Hippocampal formation (tissue), 2 donors: ENCODE results near the gene PTPRM.

Experiments
- DNase-seq, 2 donors: peaks; one replicate each; lab custom pipeline; 2025; lab: John Stamatoyannopoulos, UW

Gene PTPRM

GRCh38 chr18:8361941-8362471 is 794.9 kb downstream of the PTPRM start:
- no peak for DNase-seq

DNA sequence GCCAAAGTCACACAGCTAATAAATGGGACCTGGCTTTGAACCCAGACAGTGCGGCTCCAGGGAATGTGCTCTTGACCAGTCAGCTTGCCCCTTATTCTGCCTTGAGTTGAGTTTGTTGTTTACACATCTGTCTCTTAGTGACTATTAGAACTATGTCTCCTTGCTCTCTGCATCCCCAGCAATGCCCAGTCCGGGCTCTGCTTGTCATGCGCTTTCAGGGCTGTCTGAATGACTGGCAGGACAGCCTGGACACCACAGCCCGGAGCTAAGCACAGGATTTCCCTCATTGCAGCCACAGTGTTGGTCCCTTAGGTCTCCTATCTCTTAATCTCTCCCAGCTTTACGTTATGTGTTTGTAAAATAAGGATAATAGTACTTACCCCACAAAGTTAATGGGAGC is 795.7 kb downstream of the PTPRM start:
- DNase-seq, result no peak

DNA sequence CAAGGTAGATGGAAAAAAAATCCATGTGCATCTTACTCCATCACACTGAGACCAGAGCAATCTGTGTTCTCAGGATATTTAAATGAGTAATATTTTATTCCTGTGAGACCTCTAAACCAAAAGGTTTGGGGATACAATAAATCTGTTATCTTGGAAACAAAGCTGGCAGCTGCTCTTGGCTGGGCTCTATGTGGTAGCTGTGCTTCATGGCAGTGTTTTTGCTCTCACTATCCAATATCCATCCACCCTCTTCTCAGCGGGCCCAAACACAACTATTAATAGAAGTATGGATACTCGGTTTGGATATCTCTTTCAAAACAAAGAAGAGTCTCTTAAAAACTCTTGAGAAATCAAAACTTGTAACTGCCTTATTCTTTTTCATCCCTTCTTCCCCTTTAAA is 797.3 kb downstream of the PTPRM start:
- DNase-seq, result no peak

DNA sequence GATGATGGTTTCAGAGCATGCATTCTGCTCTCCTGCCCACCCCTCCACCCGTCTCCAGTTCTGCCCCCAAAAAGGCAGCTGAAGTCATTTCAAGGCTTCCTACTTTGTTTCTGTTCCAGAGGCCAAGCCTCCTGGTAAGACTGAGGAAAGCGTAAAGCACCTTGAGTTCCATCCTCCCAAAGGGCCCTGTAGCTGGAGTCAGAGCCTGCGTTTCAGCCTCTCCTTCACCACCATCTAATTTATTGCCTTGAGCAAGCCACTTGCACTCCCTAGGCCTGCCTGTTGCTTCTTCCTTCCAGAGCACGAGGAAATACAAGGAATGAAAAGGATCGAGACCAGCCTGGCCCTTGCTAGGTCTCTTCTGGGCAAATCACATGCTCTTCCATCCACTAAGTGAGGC is 797.9 kb downstream of the PTPRM start:
- no peak for DNase-seq

DNA sequence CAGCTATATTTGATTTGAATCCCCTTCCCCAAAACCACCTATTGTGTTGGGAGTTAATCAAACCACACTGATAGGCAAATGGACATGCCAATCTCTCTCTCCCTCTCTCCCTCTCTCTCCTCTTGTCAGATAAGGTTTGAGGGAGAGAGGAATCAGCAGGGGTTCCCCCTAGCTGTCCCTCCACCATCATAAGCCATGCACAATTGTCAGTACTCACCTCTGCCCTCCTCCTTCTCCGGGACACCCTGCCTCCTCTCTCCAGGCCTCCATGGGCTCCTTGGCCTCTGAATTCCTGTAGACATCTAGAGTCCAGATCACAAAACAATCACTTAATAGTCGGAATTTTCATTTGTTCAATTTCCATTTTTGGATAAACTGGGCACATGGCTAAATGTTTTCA is 798.4 kb downstream of the PTPRM start:
- DNase-seq, result no peak

DNA sequence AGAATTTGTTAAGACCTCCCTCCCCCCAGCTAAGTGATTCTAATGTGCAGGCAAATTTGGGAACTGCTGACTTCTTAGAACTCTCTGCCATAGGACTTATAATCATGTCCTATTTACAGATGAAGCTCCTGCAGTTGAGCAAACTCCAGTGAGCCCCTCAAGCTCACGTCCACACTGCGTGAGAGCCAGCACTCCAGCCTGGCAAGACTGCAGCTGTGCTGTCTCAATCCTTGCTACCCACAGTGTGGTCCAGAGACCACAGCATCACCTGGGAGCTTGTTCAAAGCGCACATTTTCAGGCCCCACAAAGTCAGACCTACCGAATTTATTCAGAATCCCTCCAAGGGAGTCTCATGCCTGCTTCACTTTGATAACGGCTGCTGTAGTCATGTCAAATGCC is 799.0 kb downstream of the PTPRM start:
- DNase-seq, result no peak

- no peak for DNase-seq
These were observed 799.5 kb downstream of the PTPRM start for GRCh38 chr18:8366656-8367055.

GRCh38 chr18:8367217-8367988 is 800.3 kb downstream of the PTPRM start:
- peak; percentile 10 to 44 for DNase-seq

- no peak for DNase-seq
These were observed 801.5 kb downstream of the PTPRM start for GRCh38 chr18:8368512-8369217.

DNA sequence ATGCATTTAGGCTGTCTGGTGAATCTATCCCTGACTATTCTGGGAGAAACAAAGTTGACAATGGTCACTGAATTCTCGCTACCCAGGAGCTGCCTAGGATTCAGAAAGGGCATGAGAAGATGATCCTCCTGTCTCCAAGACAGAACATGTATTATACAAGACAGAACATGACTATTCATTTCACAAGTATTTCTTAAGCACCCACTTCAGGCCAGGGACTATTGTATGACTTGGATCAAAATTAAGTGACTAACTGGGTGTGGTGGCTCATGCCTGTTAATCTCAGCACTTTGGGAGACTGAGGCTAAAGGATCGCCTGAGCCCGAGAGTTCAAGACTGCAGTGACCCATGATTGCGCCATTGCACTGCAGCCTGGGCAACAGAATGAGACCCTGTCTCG is 806.4 kb downstream of the PTPRM start:
- DNase-seq, result no peak

- DNase-seq, result no peak
These were observed 807.6 kb downstream of the PTPRM start for GRCh38 chr18:8374676-8375075.

DNA sequence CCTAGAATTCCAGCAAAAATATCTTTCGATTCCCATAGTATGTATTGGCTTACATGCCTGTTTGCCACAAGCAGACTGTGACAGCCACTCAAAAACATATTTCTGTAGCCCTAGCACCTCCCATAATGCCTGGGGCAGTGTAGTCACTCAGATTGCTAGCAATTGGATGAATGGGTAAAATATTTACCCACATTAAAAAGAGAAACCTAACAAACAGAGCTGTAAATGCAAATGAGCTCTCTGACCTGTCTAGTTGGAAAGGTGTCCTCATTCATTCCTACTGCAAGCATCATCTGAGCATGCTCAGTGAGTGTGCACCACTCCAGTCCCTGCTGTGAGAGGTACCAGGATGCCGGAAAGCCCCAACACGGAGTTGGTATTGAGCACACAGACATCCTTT is 808.1 kb downstream of the PTPRM start:
- DNase-seq, result no peak

DNA sequence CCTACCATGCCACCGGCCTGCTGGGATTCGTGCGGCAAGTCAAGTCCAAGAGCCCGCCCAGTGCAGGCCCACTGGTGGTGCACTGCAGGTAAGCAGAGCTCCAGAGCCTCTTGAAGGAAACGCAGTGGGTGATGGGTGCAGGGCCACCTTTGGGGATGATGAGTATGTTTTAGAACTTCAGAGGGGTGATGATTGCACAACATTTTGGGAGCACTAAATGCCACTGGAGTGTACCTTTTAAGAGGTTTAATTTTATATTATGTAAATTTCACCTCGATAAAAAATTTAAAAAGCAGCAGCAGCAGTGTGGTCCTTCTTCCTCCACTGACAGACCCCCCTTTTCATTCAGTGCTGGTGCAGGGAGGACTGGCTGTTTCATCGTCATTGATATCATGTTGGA is 809.0 kb downstream of the PTPRM start:
- DNase-seq, result no peak

- DNase-seq, result no peak
These were observed 812.2 kb downstream of the PTPRM start for GRCh38 chr18:8379187-8379941.

DNA sequence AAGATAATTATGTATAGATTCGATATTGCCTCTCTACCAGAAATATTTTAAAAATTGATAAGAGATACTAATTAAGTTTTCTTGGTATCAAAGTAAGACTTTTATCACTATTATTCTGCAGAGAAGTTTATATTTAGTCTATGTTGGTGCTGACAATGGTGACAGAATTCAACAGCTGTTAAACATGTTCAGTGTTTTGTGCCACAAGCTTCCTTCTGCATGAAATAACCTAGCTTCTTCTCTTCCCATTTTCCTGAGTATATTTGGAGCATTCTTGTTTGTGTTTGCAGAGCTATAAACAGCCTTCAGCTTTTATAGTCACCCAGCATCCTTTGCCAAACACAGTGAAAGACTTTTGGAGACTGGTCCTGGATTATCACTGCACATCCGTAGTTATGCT is 812.9 kb downstream of the PTPRM start:
- DNase-seq, result no peak

DNA sequence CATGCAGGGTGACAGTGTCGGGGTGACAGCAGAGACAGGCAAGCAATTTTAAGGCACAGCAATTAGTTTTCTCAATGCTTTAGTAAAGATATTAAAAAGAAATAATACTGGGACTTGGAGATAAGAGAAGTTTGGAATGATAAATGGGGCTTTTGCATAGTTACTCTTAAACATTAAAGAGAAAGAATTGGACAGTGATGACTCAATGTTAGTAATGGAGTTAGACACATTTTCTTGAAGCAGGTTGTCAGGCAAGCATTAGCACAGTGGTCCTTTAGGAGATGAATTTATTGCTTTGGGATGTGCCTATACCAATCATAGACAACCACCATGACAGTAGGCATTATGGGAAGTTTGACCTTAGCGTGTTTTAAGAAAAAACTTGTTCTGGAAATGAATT is 813.8 kb downstream of the PTPRM start:
- no peak for DNase-seq

DNA sequence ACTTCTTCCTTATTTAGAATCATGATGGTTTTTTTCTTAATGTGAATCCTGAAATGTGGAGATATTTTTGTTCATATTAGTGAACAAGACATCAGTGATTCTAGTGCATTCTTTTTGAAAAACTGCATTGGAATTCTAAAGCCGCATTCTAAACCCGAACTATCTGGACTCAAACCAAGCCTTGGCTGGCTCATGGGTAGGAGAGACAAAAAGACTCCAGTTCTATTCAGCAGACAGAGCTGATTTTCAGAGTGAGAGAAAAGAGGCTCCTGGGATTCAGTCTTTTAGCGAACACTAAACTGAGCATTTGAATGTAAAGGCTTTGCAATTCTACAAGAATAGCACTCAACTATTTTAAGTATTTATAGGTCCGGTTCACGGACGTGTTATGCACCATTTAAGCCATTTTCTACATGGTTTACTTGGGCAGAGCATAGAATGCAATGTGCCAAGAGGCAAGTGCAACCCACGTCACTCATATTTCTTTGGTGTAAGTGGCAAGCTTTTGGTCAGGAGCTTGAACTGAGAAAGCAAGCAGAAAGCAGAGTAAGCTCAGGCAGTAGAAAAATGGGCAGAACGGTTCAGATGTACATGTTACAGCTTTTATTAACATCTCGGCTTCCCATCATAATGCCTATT is 814.8 kb downstream of the PTPRM start:
- DNase-seq, result peak in 1 of 2 donors; percentile 61

DNA sequence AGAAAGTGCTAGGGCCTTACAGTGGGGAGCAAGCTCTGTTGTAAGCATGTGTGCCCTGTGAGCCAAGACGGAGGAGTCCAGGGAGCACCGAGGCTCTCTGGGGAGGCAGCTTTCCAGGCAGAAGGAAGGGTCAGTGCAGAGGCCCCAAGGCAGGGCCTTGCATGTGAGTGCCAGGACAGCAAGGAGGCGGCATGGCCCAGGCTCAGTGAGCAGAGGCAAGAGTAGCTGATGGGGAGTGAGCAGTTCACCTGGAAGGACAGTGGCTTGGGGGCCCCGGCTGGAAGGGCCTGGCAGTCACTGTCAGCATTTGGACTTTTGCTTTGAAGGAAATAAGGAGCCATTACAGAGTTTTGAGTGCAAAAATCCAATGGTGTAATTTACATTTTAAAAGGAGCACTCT is 818.3 kb downstream of the PTPRM start:
- DNase-seq, result no peak

GRCh38 chr18:8386669-8387380 is 819.7 kb downstream of the PTPRM start:
- no peak for DNase-seq

GRCh38 chr18:8389391-8390340 is 822.5 kb downstream of the PTPRM start:
- peak; percentile 27 to 65 for DNase-seq
